A673 (cell line): ENCODE measurements around the gene UNKL. TPM values are rescaled to one million over a fixed set of nuclear protein-coding genes. Genes with fewer than 3 reads are reported as not detected.

ENCODE experiments used
- BruUV-seq: library from RNA; stranded (reverse); fragments of 400-500 nt; replicated peaks from 2 replicates; lab custom pipeline; 2021; lab: Mats Ljungman, UMichigan
- CTCF ChIA-PET: fragments of 300-600 bp; sonication (Branson Sonifier 250); formaldehyde crosslinking; loops from one replicate; lab custom pipeline; 2022; ENCODE audit warnings: antibody characterized with exemption; lab: Charles Lee
- POLR2A ChIA-PET: fragments of 300-600 bp; sonication (Branson Sonifier 250); formaldehyde crosslinking; loops from one replicate; lab custom pipeline; 2022; ENCODE audit warnings: antibody characterized with exemption; ENCODE audit not compliant: low non-redundant PET; lab: Charles Lee
- DNase-seq: peaks from one replicate; pipeline ENCODE4 v3.0.0-alpha.2; 2015; ENCODE audit warnings: low spot score
- H3K27ac ChIP-seq: fragments of 200-600 bp; sonication (generic); 2 replicates; pipeline ENCODE4 v1.5.1; 2016; ENCODE audit warnings: mixed run types, low read depth, mild to moderate bottlenecking, mixed read lengths, antibody characterized with exemption, low read length; ENCODE audit not compliant: poor library complexity, severe bottlenecking
- H3K27me3 ChIP-seq: fragments of 200-600 bp; sonication (generic); replicated peaks from 2 replicates; pipeline ENCODE4 v1.6.1; 2017; ENCODE audit warnings: mixed run types, low read depth, mild to moderate bottlenecking, mixed read lengths, antibody characterized with exemption, low read length; ENCODE audit not compliant: insufficient read depth, poor library complexity
- H3K36me3 ChIP-seq: fragments of 200-600 bp; sonication (generic); 2 replicates; pipeline ENCODE4 v1.6.1; 2016; ENCODE audit warnings: mixed run types, mild to moderate bottlenecking, mixed read lengths, antibody characterized with exemption, low read length; ENCODE audit not compliant: insufficient read depth, poor library complexity, severe bottlenecking
- H3K4me1 ChIP-seq: fragments of 200-600 bp; sonication (generic); 2 replicates; pipeline ENCODE4 v1.6.1; 2017; ENCODE audit warnings: mixed run types, mild to moderate bottlenecking, mixed read lengths, antibody characterized with exemption, low read length; ENCODE audit not compliant: insufficient read depth, poor library complexity, severe bottlenecking
- H3K4me3 ChIP-seq: fragments of 200-600 bp; sonication (generic); 2 replicates; pipeline ENCODE4 v1.5.1; 2016; ENCODE audit warnings: low read depth, mixed run types, mild to moderate bottlenecking, mixed read lengths, low read length; ENCODE audit not compliant: poor library complexity, severe bottlenecking
- H3K9me3 ChIP-seq: fragments of 200-600 bp; sonication (generic); 2 replicates; pipeline ENCODE4 v1.6.1; 2016; ENCODE audit warnings: mixed run types, low read depth, mild to moderate bottlenecking, mixed read lengths, antibody characterized with exemption, low read length; ENCODE audit not compliant: poor library complexity, severe bottlenecking
- CTCF ChIP-seq: fragments of 300-800, 200-600 bp; sonication (generic); conservative IDR thresholded peaks from 2 replicates; pipeline ENCODE4 v1.5.1; 2017; ENCODE audit warnings: low read depth, mild to moderate bottlenecking, antibody characterized with exemption, low read length, moderate library complexity, mixed read lengths
- EZH2 ChIP-seq: fragments of 200-600 bp; sonication (generic); IDR thresholded peaks from 2 replicates; pipeline ENCODE4 v1.6.1; 2017; ENCODE audit warnings: borderline replicate concordance, low read depth, mild to moderate bottlenecking, mixed read lengths, antibody characterized with exemption, low read length; ENCODE audit not compliant: poor library complexity, severe bottlenecking
- intact Hi-C: fragments of 100-400 bp; cut with micrococcal nuclease; formaldehyde crosslinking; loops from one replicate; pipeline ENCODE4 v1.10.0; 2022; ENCODE audit not compliant: unreplicated experiment
- total RNA-seq: library from RNA; stranded (reverse); gene quantifications from 2 replicates; pipeline ENCODE4 v1.2.3, GENCODE V29; 2021

Gene UNKL
- total RNA-seq, 1 experiment from 2014 or later: 88.5 TPM

DNA sequence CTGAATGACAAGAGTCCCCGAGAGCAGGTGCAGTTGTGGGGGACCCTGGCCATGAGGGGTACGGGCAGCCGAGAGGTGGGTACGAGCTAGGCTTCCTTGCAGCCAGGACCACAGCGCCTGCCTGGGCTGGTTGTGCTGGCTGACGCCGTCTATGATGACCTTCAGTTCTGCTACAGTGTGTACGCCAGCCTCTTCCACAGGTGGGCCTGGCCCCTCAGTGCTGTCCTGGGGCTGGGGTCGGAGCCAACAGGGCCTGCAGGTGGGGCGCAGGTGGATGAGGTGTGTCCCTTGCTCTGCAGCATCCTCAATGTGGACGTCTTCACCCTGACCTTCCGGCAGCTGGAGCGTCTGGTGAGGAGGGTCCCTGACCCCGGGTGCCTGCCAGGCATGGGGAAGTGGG, 70.0 kb downstream of the UNKL start:
- POLR2A ChIA-PET: no interaction called here
- BruUV-seq: no TSS peak
- DNase-seq: no peak

DNA sequence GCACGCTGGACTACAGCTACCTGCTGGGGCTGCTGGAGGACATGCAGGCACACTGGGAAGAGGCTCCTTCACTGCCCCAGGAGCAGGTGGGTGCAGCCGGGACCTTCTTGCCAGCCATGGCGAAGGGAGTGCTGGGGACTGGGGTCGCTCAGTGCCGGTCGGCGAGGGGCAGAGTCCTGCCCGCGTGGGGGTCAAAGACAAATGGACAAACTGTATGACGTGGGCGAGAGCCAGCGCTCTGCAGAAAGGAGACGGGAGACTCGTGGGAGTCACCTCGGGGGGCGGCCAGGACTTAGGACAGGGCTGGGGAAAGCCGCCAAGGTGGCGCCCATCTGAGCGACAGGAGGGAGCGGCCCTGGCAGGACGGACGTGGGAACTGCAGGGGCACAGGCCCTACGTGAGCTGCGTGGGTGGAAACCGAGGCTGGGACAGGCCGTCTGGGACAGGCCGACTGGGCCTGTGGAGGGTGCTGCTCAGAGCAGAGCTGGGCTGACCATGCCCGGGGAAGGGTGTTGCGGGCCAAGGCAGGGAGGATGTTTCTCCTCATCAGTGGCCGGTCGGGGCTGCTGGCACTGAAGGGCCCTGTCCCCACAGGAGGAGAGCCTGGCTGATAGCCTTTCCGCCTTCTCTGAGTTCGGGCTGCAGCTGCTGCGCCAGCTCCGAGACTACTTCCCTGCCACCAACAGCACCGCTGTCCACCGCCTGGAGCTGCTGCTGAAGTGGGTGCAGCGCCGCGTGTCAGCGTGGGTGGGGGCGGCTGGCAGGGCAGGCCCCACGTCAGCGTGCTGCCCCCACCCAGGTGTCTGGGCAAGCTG, 70.9 kb downstream of the UNKL start:
- Histone ChIP-seq H3K36me3 (peaks cover 3% of the 10 kb centered on the region), H3K9me3 (no peaks in the 10 kb centered on the region), H3K27me3 (no peaks in the 10 kb centered on the region), H3K4me1 (peaks cover 7% of the 10 kb centered on the region), H3K27ac (no peak overlapping the region), H3K4me3 (peak overlapping the region; percentile 43)
- BruUV-seq: no TSS peak
- ChIA-PET POLR2A (no interaction called here), CTCF (no interaction called here)
- DNase-seq: no peak
- intact Hi-C loops: no loop called here
- TF ChIP-seq CTCF (no peak), EZH2 (no peak)

More for the DNA sequence above, 70.0 kb downstream of the UNKL start:
- Histone ChIP-seq H3K27me3 (no peaks in the 10 kb centered on the region), H3K36me3 (peaks cover 4% of the 10 kb centered on the region), H3K27ac (no peak overlapping the region), H3K4me1 (peaks cover 7% of the 10 kb centered on the region), H3K4me3 (no peak overlapping the region), H3K9me3 (no peaks in the 10 kb centered on the region)
- CTCF ChIA-PET: no interaction called here
- no peak for TF ChIP-seq CTCF
- TF ChIP-seq EZH2: no peak
- intact Hi-C loops: no loop called here

- POLR2A ChIA-PET: interaction anchor here (0.6 kb wide), 2 partner anchors 22 to 681 kb away, joined by 3 to 6 read pairs; no protein-coding TSS in a partner anchor
Measured at GRCh38 chr16:1342526-1343427, 71.7 kb downstream of the UNKL start.

More at GRCh38 chr16:1342526-1343427, 71.7 kb downstream of the UNKL start:
- CTCF ChIA-PET: interaction anchor here (0.6 kb wide), 2 partner anchors 186 to 357 kb away, joined by 4 to 6 read pairs; no protein-coding TSS in a partner anchor
- Histone ChIP-seq H3K4me1 (peaks cover 7% of the 10 kb centered on the region), H3K9me3 (no peaks in the 10 kb centered on the region), H3K27me3 (no peaks in the 10 kb centered on the region), H3K4me3 (peak overlapping the region; percentile 43), H3K36me3 (no peaks in the 10 kb centered on the region), H3K27ac (no peak overlapping the region)
- TF ChIP-seq EZH2 (no peak), CTCF (no peak)
- peak; percentile 98 for DNase-seq
- no TSS peak for BruUV-seq
- intact Hi-C loops: no loop called here
